ENCODE data around the gene DRG2.

Gene DRG2

GRCh38 chr17:18146259-18146658 is 58.5 kb downstream of the DRG2 start:
- no peak overlapping the region for H3K27ac ChIP-seq
- H3K4me3 ChIP-seq, result no peak overlapping the region
- no peak for DNase-seq (ENCODE audit: low read depth, low spot score)
- H3K36me3 ChIP-seq (ENCODE audit: insufficient read depth, low read length), result no peaks in the 10 kb centered on the region
- TF ChIP-seq POLR2AphosphoS5 (IDR thresholded peaks at IDR 0.05; ENCODE audit: borderline replicate concordance, low read depth, low read length) (no peak), EZH2 (IDR thresholded peaks at IDR 0.05) (no peak), FOXP2 (optimal IDR thresholded peaks at IDR 0.05; ENCODE audit: control extremely low read depth, extremely low read length, insufficient read depth) (no peak)
- H3K9me3 ChIP-seq (ENCODE audit: low read depth, low read length), result no peaks in the 10 kb centered on the region
- H3K9ac ChIP-seq (ENCODE audit: insufficient read length), result no peak overlapping the region

- DNase-seq (ENCODE audit: low read depth, low spot score), result no peak
These were observed 59.2 kb downstream of the DRG2 start for GRCh38 chr17:18146980-18147379.

GRCh38 chr17:18148586-18148985 is 60.8 kb downstream of the DRG2 start:
- TF ChIP-seq POLR2AphosphoS5 (IDR thresholded peaks at IDR 0.05; ENCODE audit: borderline replicate concordance, low read depth, low read length), result no peak
- no peak for TF ChIP-seq EZH2 (IDR thresholded peaks at IDR 0.05)
- TF ChIP-seq FOXP2 (optimal IDR thresholded peaks at IDR 0.05; ENCODE audit: control extremely low read depth, extremely low read length, insufficient read depth), result no peak
- no peak for DNase-seq (ENCODE audit: low read depth, low spot score)
- no peak overlapping the region for H3K4me3 ChIP-seq
- H3K27ac ChIP-seq, result no peak overlapping the region
- no peaks in the 10 kb centered on the region for H3K36me3 ChIP-seq (ENCODE audit: insufficient read depth, low read length)
- H3K9me3 ChIP-seq (ENCODE audit: low read depth, low read length), result no peaks in the 10 kb centered on the region
- H3K9ac ChIP-seq (ENCODE audit: insufficient read length), result no peak overlapping the region

More at GRCh38 chr17:18146980-18147379, 59.2 kb downstream of the DRG2 start:
- H3K4me3 ChIP-seq, result no peak overlapping the region
- no peak overlapping the region for H3K9ac ChIP-seq (ENCODE audit: insufficient read length)
- H3K27ac ChIP-seq, result no peak overlapping the region
- no peaks in the 10 kb centered on the region for H3K36me3 ChIP-seq (ENCODE audit: insufficient read depth, low read length)
- no peaks in the 10 kb centered on the region for H3K9me3 ChIP-seq (ENCODE audit: low read depth, low read length)
- no peak for TF ChIP-seq EZH2 (IDR thresholded peaks at IDR 0.05)
- no peak for TF ChIP-seq POLR2AphosphoS5 (IDR thresholded peaks at IDR 0.05; ENCODE audit: borderline replicate concordance, low read depth, low read length)
- TF ChIP-seq FOXP2 (optimal IDR thresholded peaks at IDR 0.05; ENCODE audit: control extremely low read depth, extremely low read length, insufficient read depth), result no peak

- no peak overlapping the region for H3K4me3 ChIP-seq
- no peaks in the 10 kb centered on the region for H3K9me3 ChIP-seq (ENCODE audit: low read depth, low read length)
- no peak overlapping the region for H3K9ac ChIP-seq (ENCODE audit: insufficient read length)
- no peaks in the 10 kb centered on the region for H3K36me3 ChIP-seq (ENCODE audit: insufficient read depth, low read length)
- DNase-seq (ENCODE audit: low read depth, low spot score), result no peak
- TF ChIP-seq EZH2 (IDR thresholded peaks at IDR 0.05) (no peak), POLR2AphosphoS5 (IDR thresholded peaks at IDR 0.05; ENCODE audit: borderline replicate concordance, low read depth, low read length) (no peak), FOXP2 (optimal IDR thresholded peaks at IDR 0.05; ENCODE audit: control extremely low read depth, extremely low read length, insufficient read depth) (no peak)
- H3K27ac ChIP-seq, result no peak overlapping the region
These were observed 63.5 kb downstream of the DRG2 start for GRCh38 chr17:18151290-18151689.

- Histone ChIP-seq H3K9ac (ENCODE audit: insufficient read length) (no peak overlapping the region), H3K27ac (no peak overlapping the region), H3K4me3 (no peak overlapping the region), H3K36me3 (ENCODE audit: insufficient read depth, low read length) (no peaks in the 10 kb centered on the region), H3K9me3 (ENCODE audit: low read depth, low read length) (no peaks in the 10 kb centered on the region)
- no peak for DNase-seq (ENCODE audit: low read depth, low spot score)
- TF ChIP-seq POLR2AphosphoS5 (IDR thresholded peaks at IDR 0.05; ENCODE audit: borderline replicate concordance, low read depth, low read length) (no peak), EZH2 (IDR thresholded peaks at IDR 0.05) (no peak), FOXP2 (optimal IDR thresholded peaks at IDR 0.05; ENCODE audit: control extremely low read depth, extremely low read length, insufficient read depth) (no peak)
These were observed 67.4 kb downstream of the DRG2 start for GRCh38 chr17:18155179-18155578.

GRCh38 chr17:18156171-18156975 is 68.6 kb downstream of the DRG2 start:
- DNase-seq (ENCODE audit: low read depth, low spot score), result no peak
- Histone ChIP-seq H3K4me3 (no peak overlapping the region), H3K27ac (no peak overlapping the region), H3K36me3 (ENCODE audit: insufficient read depth, low read length) (no peaks in the 10 kb centered on the region), H3K9me3 (ENCODE audit: low read depth, low read length) (no peaks in the 10 kb centered on the region), H3K9ac (ENCODE audit: insufficient read length) (no peak overlapping the region)
- TF ChIP-seq FOXP2 (optimal IDR thresholded peaks at IDR 0.05; ENCODE audit: control extremely low read depth, extremely low read length, insufficient read depth) (no peak), POLR2AphosphoS5 (IDR thresholded peaks at IDR 0.05; ENCODE audit: borderline replicate concordance, low read depth, low read length) (no peak), EZH2 (IDR thresholded peaks at IDR 0.05) (no peak)

GRCh38 chr17:18156976-18157280 is 69.2 kb downstream of the DRG2 start:
- Histone ChIP-seq H3K36me3 (ENCODE audit: insufficient read depth, low read length) (no peaks in the 10 kb centered on the region), H3K9ac (ENCODE audit: insufficient read length) (no peak overlapping the region), H3K27ac (no peak overlapping the region), H3K9me3 (ENCODE audit: low read depth, low read length) (no peaks in the 10 kb centered on the region), H3K4me3 (no peak overlapping the region)
- DNase-seq (ENCODE audit: low read depth, low spot score), result no peak
- no peak for TF ChIP-seq EZH2 (IDR thresholded peaks at IDR 0.05)
- TF ChIP-seq FOXP2 (optimal IDR thresholded peaks at IDR 0.05; ENCODE audit: control extremely low read depth, extremely low read length, insufficient read depth), result no peak
- no peak for TF ChIP-seq POLR2AphosphoS5 (IDR thresholded peaks at IDR 0.05; ENCODE audit: borderline replicate concordance, low read depth, low read length)

Data from SK-N-MC (cell line).